HepG2 (cell line): ENCODE results near the gene UGT3A2. TPM values are rescaled to one million over a fixed set of nuclear protein-coding genes. Genes with fewer than 3 reads are reported as not detected.

Experiments used
- FIP1L1 ChIP-seq: fragments of 200-400 bp; formaldehyde crosslinking; IDR thresholded peaks from 2 replicates; pipeline ENCODE4 v1.6.1; 2018; ENCODE audit warnings: low read depth, mild to moderate bottlenecking, low read length, moderate library complexity, borderline replicate concordance; ENCODE audit not compliant: insufficient read depth
- HMG20B ChIP-seq: conservative IDR thresholded peaks from 2 replicates; pipeline ENCODE4 v1.6.1; 2016; ENCODE audit warnings: missing genetic modification reagents, missing compliant biosample characterization
- HNRNPUL1 ChIP-seq: fragments of 200-400 bp; formaldehyde crosslinking; IDR thresholded peaks from 2 replicates; pipeline ENCODE4 v1.6.1; 2017; ENCODE audit warnings: low read depth, mild to moderate bottlenecking, low read length, moderate library complexity
- MYC ChIP-seq: sonication (generic); formaldehyde crosslinking; IDR thresholded peaks from 2 replicates; pipeline ENCODE4 v1.9.0; 2021; ENCODE audit warnings: missing genetic modification reagents, borderline replicate concordance
- RNF2 ChIP-seq: fragments of 450-650 bp; conservative IDR thresholded peaks from 2 replicates; pipeline ENCODE4 v1.6.1; 2016; ENCODE audit warnings: low read depth
- SALL1 ChIP-seq: sonication (generic); formaldehyde crosslinking; IDR thresholded peaks from 2 replicates; pipeline ENCODE4 v1.8.0; 2022; ENCODE audit warnings: mild to moderate bottlenecking, missing genetic modification reagents
- SIX1 ChIP-seq: sonication (generic); formaldehyde crosslinking; IDR thresholded peaks from 2 replicates; pipeline ENCODE4 v1.4.0; 2020; ENCODE audit warnings: missing genetic modification reagents, borderline replicate concordance
- ZBTB8A ChIP-seq: sonication (generic); formaldehyde crosslinking; IDR thresholded peaks from 2 replicates; pipeline ENCODE4 v1.4.0; 2020; ENCODE audit warnings: mild to moderate bottlenecking, low read depth, missing genetic modification reagents, borderline replicate concordance
- ZNF121 ChIP-seq: sonication (generic); formaldehyde crosslinking; IDR thresholded peaks from 2 replicates; pipeline ENCODE4 v1.5.0; 2020; ENCODE audit warnings: mild to moderate bottlenecking, missing genetic modification reagents
- polyA plus RNA-seq, 8 experiments: library from polyadenylated mRNA; depleted of rRNA in 3 of 8; stranded (reverse) in 7 of 8; unstranded in 1 of 8; fragments of >200 nt; fragmentation: Illumina TruSeq in 4 of 8; extraction: Trizol in 4 of 8; gene quantifications; 2 replicates each; pipeline versions ENCODE4 v1.2.1 to v1.2.3, GENCODE V29; 2011 to 2016; ENCODE audit warnings: low read depth in 4 of 8, missing spikeins in 1 of 8, mixed read lengths in 1 of 8; ENCODE audit not compliant: insufficient read depth in 1 of 8
- total RNA-seq, 5 experiments: library from RNA; depleted of rRNA; stranded (reverse); fragments of >200 nt; fragmentation: Illumina TruSeq; extraction: Trizol; gene quantifications; 2 replicates each; pipeline ENCODE4 v1.2.3, GENCODE V29; 2016; ENCODE audit warnings: low read depth in 1 of 5
- TF ChIP-seq, protein P1 (sequence below): sonication (generic); formaldehyde crosslinking; IDR thresholded peaks from 2 replicates; pipeline ENCODE4; 2020; ENCODE audit warnings: missing genetic modification reagents, mild to moderate bottlenecking, borderline replicate concordance
- TF ChIP-seq, protein P2 (sequence below): sonication (generic); formaldehyde crosslinking; IDR thresholded peaks from 2 replicates; pipeline ENCODE4 v1.8.1; 2023; ENCODE audit warnings: mild to moderate bottlenecking, missing genetic modification reagents

UGT3A2 gene
- total and polyA plus RNA-seq, 2 of the 13 experiments (the other 11 are each of a cell fraction or from before 2014, with no cell fraction given) = not detected

DNA sequence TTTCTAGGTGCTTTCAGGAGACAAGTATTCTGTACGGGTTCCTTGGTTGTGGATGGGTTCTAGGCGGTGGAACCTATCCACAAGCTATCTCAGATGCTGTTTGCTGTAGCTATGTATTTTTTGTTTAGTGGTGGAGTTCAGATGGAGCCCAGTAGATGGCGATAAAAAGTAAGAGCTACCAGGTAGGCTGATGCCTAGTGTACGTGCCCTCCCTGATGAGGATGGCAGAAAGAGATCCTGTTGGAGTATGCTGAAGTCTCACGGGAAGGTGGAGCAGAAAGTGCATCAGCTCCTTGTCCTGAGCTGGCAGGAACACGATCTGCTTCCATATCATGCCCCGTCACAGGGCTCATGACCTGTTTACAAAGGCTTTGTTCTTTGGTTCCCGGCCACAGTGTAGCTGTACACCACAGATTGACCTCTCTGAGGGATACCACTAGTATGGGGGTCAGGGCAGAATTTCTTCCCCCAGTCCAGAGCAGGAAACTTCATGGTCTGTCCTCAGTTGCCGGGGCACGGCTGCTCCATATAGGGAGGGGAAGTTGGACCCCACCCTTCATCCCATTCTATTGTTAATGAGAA, 12.6 kb upstream of the UGT3A2 start (continued):
- no peak for TF ChIP-seq MYC (CRISPR knock-in tag)
- TF ChIP-seq, protein P1, sequence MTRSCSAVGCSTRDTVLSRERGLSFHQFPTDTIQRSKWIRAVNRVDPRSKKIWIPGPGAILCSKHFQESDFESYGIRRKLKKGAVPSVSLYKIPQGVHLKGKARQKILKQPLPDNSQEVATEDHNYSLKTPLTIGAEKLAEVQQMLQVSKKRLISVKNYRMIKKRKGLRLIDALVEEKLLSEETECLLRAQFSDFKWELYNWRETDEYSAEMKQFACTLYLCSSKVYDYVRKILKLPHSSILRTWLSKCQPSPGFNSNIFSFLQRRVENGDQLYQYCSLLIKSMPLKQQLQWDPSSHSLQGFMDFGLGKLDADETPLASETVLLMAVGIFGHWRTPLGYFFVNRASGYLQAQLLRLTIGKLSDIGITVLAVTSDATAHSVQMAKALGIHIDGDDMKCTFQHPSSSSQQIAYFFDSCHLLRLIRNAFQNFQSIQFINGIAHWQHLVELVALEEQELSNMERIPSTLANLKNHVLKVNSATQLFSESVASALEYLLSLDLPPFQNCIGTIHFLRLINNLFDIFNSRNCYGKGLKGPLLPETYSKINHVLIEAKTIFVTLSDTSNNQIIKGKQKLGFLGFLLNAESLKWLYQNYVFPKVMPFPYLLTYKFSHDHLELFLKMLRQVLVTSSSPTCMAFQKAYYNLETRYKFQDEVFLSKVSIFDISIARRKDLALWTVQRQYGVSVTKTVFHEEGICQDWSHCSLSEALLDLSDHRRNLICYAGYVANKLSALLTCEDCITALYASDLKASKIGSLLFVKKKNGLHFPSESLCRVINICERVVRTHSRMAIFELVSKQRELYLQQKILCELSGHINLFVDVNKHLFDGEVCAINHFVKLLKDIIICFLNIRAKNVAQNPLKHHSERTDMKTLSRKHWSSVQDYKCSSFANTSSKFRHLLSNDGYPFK (CRISPR knock-in tag) = no peak
- TF ChIP-seq SIX1 = no peak
- TF ChIP-seq SALL1 (CRISPR knock-in tag) = 0 out of 2 replicates have a peak, but pooled peaks have one; percentile 18
- no peak for TF ChIP-seq HMG20B (CRISPR knock-in tag)
- no peak for TF ChIP-seq ZBTB8A (CRISPR knock-in tag)
- no peak for TF ChIP-seq FIP1L1
- peak; percentile 47; the same call in 1 of the 2 replicates for TF ChIP-seq RNF2
- no peak for TF ChIP-seq HNRNPUL1
- TF ChIP-seq, protein P2, sequence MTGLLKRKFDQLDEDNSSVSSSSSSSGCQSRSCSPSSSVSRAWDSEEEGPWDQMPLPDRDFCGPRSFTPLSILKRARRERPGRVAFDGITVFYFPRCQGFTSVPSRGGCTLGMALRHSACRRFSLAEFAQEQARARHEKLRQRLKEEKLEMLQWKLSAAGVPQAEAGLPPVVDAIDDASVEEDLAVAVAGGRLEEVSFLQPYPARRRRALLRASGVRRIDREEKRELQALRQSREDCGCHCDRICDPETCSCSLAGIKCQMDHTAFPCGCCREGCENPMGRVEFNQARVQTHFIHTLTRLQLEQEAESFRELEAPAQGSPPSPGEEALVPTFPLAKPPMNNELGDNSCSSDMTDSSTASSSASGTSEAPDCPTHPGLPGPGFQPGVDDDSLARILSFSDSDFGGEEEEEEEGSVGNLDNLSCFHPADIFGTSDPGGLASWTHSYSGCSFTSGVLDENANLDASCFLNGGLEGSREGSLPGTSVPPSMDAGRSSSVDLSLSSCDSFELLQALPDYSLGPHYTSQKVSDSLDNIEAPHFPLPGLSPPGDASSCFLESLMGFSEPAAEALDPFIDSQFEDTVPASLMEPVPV = no peak
- no peak for TF ChIP-seq ZNF121 (CRISPR knock-in tag)
